GM23338 (cell line): ENCODE data around the gene MICALL1. TPM values are rescaled to one million over a fixed set of nuclear protein-coding genes. Genes with fewer than 3 reads are reported as not detected.

Experiments used
- ATAC-seq: fragments of 200-7000 bp; cut with Tn5 transposase; 3 replicates; pipeline ENCODE4 v1.9.1; 2020
- DNase-seq: peaks from one replicate; pipeline ENCODE4 v3.0.0-alpha.2; 2015; ENCODE audit warnings: low spot score
- H2AFZ ChIP-seq: fragments of 200-600 bp; sonication (generic); 2 replicates; pipeline ENCODE4 v1.8.0; 2016; ENCODE audit warnings: antibody characterized with exemption, mild to moderate bottlenecking, moderate library complexity
- H3F3A ChIP-seq: fragments of 200-600 bp; sonication (generic); replicated peaks from 2 replicates; pipeline ENCODE4 v1.8.0; 2017; ENCODE audit warnings: antibody characterized with exemption, mixed run types, low read depth
- H3K27ac ChIP-seq: fragments of 200-600 bp; sonication (generic); 2 replicates; pipeline ENCODE4 v1.6.1; 2016; ENCODE audit warnings: low read depth
- H3K27me3 ChIP-seq: fragments of 200-600 bp; sonication (generic); 2 replicates; pipeline ENCODE4 v1.8.0; 2016; ENCODE audit warnings: mild to moderate bottlenecking, mixed run types, moderate library complexity; ENCODE audit not compliant: insufficient read depth
- H3K36me3 ChIP-seq: fragments of 200-600 bp; sonication (generic); 2 replicates; pipeline ENCODE4 v1.8.0; 2016; ENCODE audit warnings: mild to moderate bottlenecking; ENCODE audit not compliant: insufficient read depth
- H3K4me1 ChIP-seq: fragments of 200-600 bp; sonication (generic); 2 replicates; pipeline ENCODE4 v1.8.0; 2016; ENCODE audit warnings: mild to moderate bottlenecking, moderate library complexity; ENCODE audit not compliant: insufficient read depth
- H3K4me2 ChIP-seq: fragments of 200-600 bp; sonication (generic); 2 replicates; pipeline ENCODE4 v1.7.1; 2017; ENCODE audit warnings: mixed run types
- H3K4me3 ChIP-seq: fragments of 200-600 bp; sonication (generic); 2 replicates; pipeline ENCODE4 v1.6.1; 2016; ENCODE audit warnings: mixed run types
- H3K79me2 ChIP-seq: fragments of 200-600 bp; sonication (generic); replicated peaks from 2 replicates; pipeline ENCODE4 v1.8.0; 2017; ENCODE audit warnings: mild to moderate bottlenecking; ENCODE audit not compliant: insufficient read depth
- H3K9me2 ChIP-seq: fragments of 200-600 bp; sonication (generic); 2 replicates; pipeline ENCODE4 v1.8.0; 2017; ENCODE audit not compliant: insufficient read depth
- H4K20me1 ChIP-seq: fragments of 200-600 bp; sonication (generic); replicated peaks from 2 replicates; pipeline ENCODE4 v1.8.0; 2017; ENCODE audit warnings: mild to moderate bottlenecking; ENCODE audit not compliant: insufficient read depth
- H3K27ac Mint-ChIP-seq: 2 replicates; pipeline ENCODE4 v1.8.0; 2020; ENCODE audit warnings: inconsistent platforms, mild to moderate bottlenecking, moderate library complexity, mixed read lengths
- H3K27me3 Mint-ChIP-seq: 3 replicates; pipeline ENCODE4 v1.8.0; 2022; ENCODE audit warnings: low read depth, mild to moderate bottlenecking, moderate library complexity, mixed read lengths, inconsistent platforms; ENCODE audit not compliant: insufficient read depth, poor library complexity
- H3K36me3 Mint-ChIP-seq: 3 replicates; pipeline ENCODE4 v1.8.0; 2021; ENCODE audit warnings: low read depth, mild to moderate bottlenecking, inconsistent platforms, moderate library complexity, mixed read lengths
- H3K4me1 Mint-ChIP-seq: 3 replicates; pipeline ENCODE4 v1.8.0; 2020; ENCODE audit warnings: mild to moderate bottlenecking, inconsistent platforms, mixed read lengths
- H3K4me3 Mint-ChIP-seq: 3 replicates; pipeline ENCODE4 v1.8.0; 2021; ENCODE audit warnings: moderate library complexity, mild to moderate bottlenecking, inconsistent platforms, mixed read lengths
- H3K9me3 Mint-ChIP-seq: 3 replicates; pipeline ENCODE4 v1.8.0; 2020; ENCODE audit warnings: moderate library complexity, mild to moderate bottlenecking, inconsistent platforms, mixed read lengths
- CREB1 ChIP-seq: fragments of 250-450 bp; sonication (Bioruptor Pico); IDR thresholded peaks from 2 replicates; pipeline ENCODE4 v1.5.0; 2020; ENCODE audit warnings: low read depth, mild to moderate bottlenecking, moderate library complexity
- EZH2 ChIP-seq: fragments of 200-600 bp; sonication (generic); IDR thresholded peaks from one replicate; pipeline ENCODE4 v1.8.0; 2017; ENCODE audit warnings: antibody characterized with exemption, mild to moderate bottlenecking, low read depth; ENCODE audit not compliant: unreplicated experiment
- EZH2phosphoT487 ChIP-seq: fragments of 200-600 bp; sonication (generic); IDR thresholded peaks from one replicate; pipeline ENCODE4 v1.8.1; 2018; ENCODE audit warnings: antibody characterized with exemption; ENCODE audit not compliant: unreplicated experiment
- JUNB ChIP-seq: IDR thresholded peaks from one replicate; pipeline ENCODE4 v1.6.1; 2016; ENCODE audit warnings: antibody characterized with exemption; ENCODE audit not compliant: unreplicated experiment
- NANOG ChIP-seq: IDR thresholded peaks from 2 replicates; pipeline ENCODE4 v1.6.1; 2016; ENCODE audit warnings: antibody characterized with exemption, borderline replicate concordance
- POLR2AphosphoS5 ChIP-seq: IDR thresholded peaks from 2 replicates; pipeline ENCODE4 v1.6.1; 2016; ENCODE audit warnings: antibody characterized with exemption, low read depth
- REST ChIP-seq: IDR thresholded peaks from one replicate; pipeline ENCODE4 v1.6.1; 2018; ENCODE audit warnings: antibody characterized with exemption; ENCODE audit not compliant: unreplicated experiment
- STAT1 ChIP-seq: IDR thresholded peaks from one replicate; pipeline ENCODE4 v1.6.1; 2016; ENCODE audit warnings: antibody characterized with exemption; ENCODE audit not compliant: unreplicated experiment
- ZNF114 ChIP-seq: fragments of 250-450 bp; sonication (Bioruptor Pico); IDR thresholded peaks from 2 replicates; pipeline ENCODE4 v1.5.0; 2020; ENCODE audit warnings: mild to moderate bottlenecking, moderate library complexity
- ZNF331 ChIP-seq: fragments of 250-450 bp; sonication (Bioruptor Pico); IDR thresholded peaks from 2 replicates; pipeline ENCODE4 v1.5.0; 2020; ENCODE audit warnings: low read depth, mild to moderate bottlenecking, moderate library complexity
- polyA plus RNA-seq: library from polyadenylated mRNA; unstranded; fragments of >200 nt; fragmentation: Nextera tagmentation; extraction: Ambion mirVana; gene quantifications from 2 replicates; pipeline ENCODE4 v1.2.1, GENCODE V29; 2016
- total RNA-seq: library from RNA; depleted of rRNA; stranded (reverse); fragments of >200 nt; shearing (Covaris generic); gene quantifications from 2 replicates; pipeline ENCODE4 v1.2.3, GENCODE V29; 2014
- TF ChIP-seq, protein P1 (sequence below): IDR thresholded peaks from 2 replicates; pipeline ENCODE4 v1.6.1; 2016; ENCODE audit warnings: antibody characterized with exemption
- TF ChIP-seq, protein P2 (sequence below), 2 experiments: fragments of 200-600 bp in 1 of 2; sonication (generic) in 1 of 2; conservative IDR thresholded peaks; 2 replicates each; pipeline versions ENCODE4 v1.5.1 to v1.6.1; 2016 to 2017; ENCODE audit warnings: antibody characterized with exemption in 2 of 2, low read depth in 2 of 2, mild to moderate bottlenecking in 2 of 2, moderate library complexity in 1 of 2

Gene MICALL1
- total and polyA plus RNA-seq, 2 experiments from 2014 or later: 5.9 to 33.1 TPM

- Histone ChIP-seq H3K79me2 (no peaks in the 10 kb centered on the region), H3K36me3 (peaks cover 5% of the 10 kb centered on the region; the same call in 1 of the 2 replicates), H2AFZ (no peak overlapping the region), H3K9me2 (no peaks in the 10 kb centered on the region), H4K20me1 (no peaks in the 10 kb centered on the region; the same call in 1 of the 2 replicates), H3K4me1 (peaks cover 4% of the 10 kb centered on the region; the same call in 1 of the 2 replicates), H3F3A (no peaks in the 10 kb centered on the region), H3K27me3 (no peaks in the 10 kb centered on the region), H3K27ac (peak overlapping the region; percentile 72; the same call in 1 of the 2 replicates), H3K4me2 (no peak overlapping the region), H3K4me3 (no peak overlapping the region)
- no peaks in the 10 kb centered on the region for H3K9me3 Mint-ChIP-seq
- peaks cover 8% of the 10 kb centered on the region; the same call in 1 of the 3 replicates for H3K4me1 Mint-ChIP-seq
- H3K36me3 Mint-ChIP-seq: peaks cover 18% of the 10 kb centered on the region
- H3K4me3 Mint-ChIP-seq: no peak overlapping the region
- TF ChIP-seq, protein P1, sequence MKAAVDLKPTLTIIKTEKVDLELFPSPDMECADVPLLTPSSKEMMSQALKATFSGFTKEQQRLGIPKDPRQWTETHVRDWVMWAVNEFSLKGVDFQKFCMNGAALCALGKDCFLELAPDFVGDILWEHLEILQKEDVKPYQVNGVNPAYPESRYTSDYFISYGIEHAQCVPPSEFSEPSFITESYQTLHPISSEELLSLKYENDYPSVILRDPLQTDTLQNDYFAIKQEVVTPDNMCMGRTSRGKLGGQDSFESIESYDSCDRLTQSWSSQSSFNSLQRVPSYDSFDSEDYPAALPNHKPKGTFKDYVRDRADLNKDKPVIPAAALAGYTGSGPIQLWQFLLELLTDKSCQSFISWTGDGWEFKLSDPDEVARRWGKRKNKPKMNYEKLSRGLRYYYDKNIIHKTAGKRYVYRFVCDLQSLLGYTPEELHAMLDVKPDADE: no peak
- TF ChIP-seq STAT1 (no peak), ZNF114 (CRISPR knock-in tag) (no peak), NANOG (no peak), EZH2phosphoT487 (no peak)
- TF ChIP-seq, protein P2, sequence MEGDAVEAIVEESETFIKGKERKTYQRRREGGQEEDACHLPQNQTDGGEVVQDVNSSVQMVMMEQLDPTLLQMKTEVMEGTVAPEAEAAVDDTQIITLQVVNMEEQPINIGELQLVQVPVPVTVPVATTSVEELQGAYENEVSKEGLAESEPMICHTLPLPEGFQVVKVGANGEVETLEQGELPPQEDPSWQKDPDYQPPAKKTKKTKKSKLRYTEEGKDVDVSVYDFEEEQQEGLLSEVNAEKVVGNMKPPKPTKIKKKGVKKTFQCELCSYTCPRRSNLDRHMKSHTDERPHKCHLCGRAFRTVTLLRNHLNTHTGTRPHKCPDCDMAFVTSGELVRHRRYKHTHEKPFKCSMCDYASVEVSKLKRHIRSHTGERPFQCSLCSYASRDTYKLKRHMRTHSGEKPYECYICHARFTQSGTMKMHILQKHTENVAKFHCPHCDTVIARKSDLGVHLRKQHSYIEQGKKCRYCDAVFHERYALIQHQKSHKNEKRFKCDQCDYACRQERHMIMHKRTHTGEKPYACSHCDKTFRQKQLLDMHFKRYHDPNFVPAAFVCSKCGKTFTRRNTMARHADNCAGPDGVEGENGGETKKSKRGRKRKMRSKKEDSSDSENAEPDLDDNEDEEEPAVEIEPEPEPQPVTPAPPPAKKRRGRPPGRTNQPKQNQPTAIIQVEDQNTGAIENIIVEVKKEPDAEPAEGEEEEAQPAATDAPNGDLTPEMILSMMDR (conservative IDR thresholded peaks at IDR 0.05; ENCODE audit: low read depth in 2 of 2): peak in 1 of 2 experiments; percentile 39; a peak in 2 of 4 replicates
- peaks cover 9% of the 10 kb centered on the region for H3K27me3 Mint-ChIP-seq
- ATAC-seq (peak; percentile 80), DNase-seq (peak; percentile 30)
- peak overlapping the region; percentile 56; the same call in 1 of the 2 replicates for H3K27ac Mint-ChIP-seq
Observed at GRCh38 chr22:37940698-37941376, 34.7 kb downstream of the MICALL1 start.

DNA sequence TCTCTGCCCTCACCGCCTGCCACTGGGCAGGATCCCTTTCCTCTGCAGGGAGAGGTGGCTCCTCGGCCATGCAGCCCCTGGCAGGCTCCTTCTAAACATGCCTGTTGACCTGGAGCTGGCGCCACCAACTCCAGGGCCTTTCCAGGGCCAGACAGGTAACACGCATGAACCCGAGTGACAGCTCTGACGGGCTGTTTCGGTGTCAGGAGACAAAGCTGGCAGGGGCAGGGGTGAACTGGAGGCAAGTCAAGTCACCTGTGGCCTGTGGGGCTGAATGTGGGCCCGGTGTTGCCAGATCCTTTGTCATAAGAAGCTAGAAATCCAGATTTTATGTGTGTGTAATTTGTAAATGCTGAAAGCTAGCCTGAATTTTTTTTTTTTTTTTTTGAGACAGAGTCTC lies 36.0 kb downstream of the MICALL1 start:
- Mint-ChIP-seq H3K27me3 (peaks cover 9% of the 10 kb centered on the region), H3K4me3 (no peak overlapping the region), H3K9me3 (no peaks in the 10 kb centered on the region), H3K4me1 (peaks cover 8% of the 10 kb centered on the region; the same call in 1 of the 3 replicates), H3K27ac (no peak overlapping the region), H3K36me3 (peaks cover 13% of the 10 kb centered on the region)
- ATAC-seq: no peak
- Histone ChIP-seq H3K79me2 (no peaks in the 10 kb centered on the region), H3K27me3 (no peaks in the 10 kb centered on the region), H3K4me1 (peaks cover 4% of the 10 kb centered on the region; the same call in 1 of the 2 replicates), H4K20me1 (no peaks in the 10 kb centered on the region; the same call in 1 of the 2 replicates), H3K27ac (no peak overlapping the region), H3F3A (0 out of 2 replicates have a peak, but pooled peaks cover 2% of the 10 kb centered on the region), H3K9me2 (no peaks in the 10 kb centered on the region), H3K4me3 (no peak overlapping the region), H2AFZ (no peak overlapping the region), H3K36me3 (peaks cover 5% of the 10 kb centered on the region; the same call in 1 of the 2 replicates), H3K4me2 (no peak overlapping the region)
- no peak for DNase-seq
- TF ChIP-seq, protein P1: no peak
- no peak for TF ChIP-seq STAT1
- TF ChIP-seq CREB1: no peak
- no peak for TF ChIP-seq ZNF331 (CRISPR knock-in tag)
- TF ChIP-seq POLR2AphosphoS5: no peak
- TF ChIP-seq JUNB: no peak
- no peak for TF ChIP-seq REST
- TF ChIP-seq ZNF114 (CRISPR knock-in tag): no peak
- no peak for TF ChIP-seq NANOG
- TF ChIP-seq EZH2: no peak
- TF ChIP-seq, protein P2 (conservative IDR thresholded peaks at IDR 0.05; ENCODE audit: low read depth in 2 of 2): no peak
- no peak for TF ChIP-seq EZH2phosphoT487
